Hepatocyte (in vitro differentiated cells): ENCODE measurements around the gene PRPS1.

Experiments used
- CTCF ChIP-seq: fragments of 200-600 bp; sonication (generic); IDR thresholded peaks from 2 replicates; pipeline ENCODE4 v1.5.1; 2016; ENCODE audit warnings: antibody characterized with exemption, mild to moderate bottlenecking; ENCODE audit not compliant: poor library complexity
- EZH2 ChIP-seq: fragments of 200-600 bp; sonication (generic); IDR thresholded peaks from 2 replicates; pipeline ENCODE4 v1.6.1; 2016; ENCODE audit warnings: antibody characterized with exemption, mild to moderate bottlenecking, borderline replicate concordance
- EZH2phosphoT487 ChIP-seq: fragments of 200-600 bp; sonication (generic); IDR thresholded peaks from one replicate; pipeline ENCODE4 v1.6.1; 2018; ENCODE audit warnings: antibody characterized with exemption, mild to moderate bottlenecking, low read depth, moderate library complexity; ENCODE audit not compliant: unreplicated experiment, severe bottlenecking

- TF ChIP-seq CTCF (no peak), EZH2 (no peak), EZH2phosphoT487 (no peak)
Measured at GRCh38 chrX:107667426-107667825, 39.1 kb downstream of the PRPS1 start.
